ENCODE measurements around the gene NUMBL.

GRCh38 chr19:40685016-40685526 is 5.4 kb downstream of the NUMBL start:
- TF ChIP-seq CTCF (IDR thresholded peaks at IDR 0.05; ENCODE audit: low read depth, low read length, missing input control) = no peak
- no peak for TF ChIP-seq TAF1 (conservative IDR thresholded peaks at IDR 0.05)
- TF ChIP-seq YY1 (IDR thresholded peaks at IDR 0.05) = no peak
- TF ChIP-seq, protein P1, sequence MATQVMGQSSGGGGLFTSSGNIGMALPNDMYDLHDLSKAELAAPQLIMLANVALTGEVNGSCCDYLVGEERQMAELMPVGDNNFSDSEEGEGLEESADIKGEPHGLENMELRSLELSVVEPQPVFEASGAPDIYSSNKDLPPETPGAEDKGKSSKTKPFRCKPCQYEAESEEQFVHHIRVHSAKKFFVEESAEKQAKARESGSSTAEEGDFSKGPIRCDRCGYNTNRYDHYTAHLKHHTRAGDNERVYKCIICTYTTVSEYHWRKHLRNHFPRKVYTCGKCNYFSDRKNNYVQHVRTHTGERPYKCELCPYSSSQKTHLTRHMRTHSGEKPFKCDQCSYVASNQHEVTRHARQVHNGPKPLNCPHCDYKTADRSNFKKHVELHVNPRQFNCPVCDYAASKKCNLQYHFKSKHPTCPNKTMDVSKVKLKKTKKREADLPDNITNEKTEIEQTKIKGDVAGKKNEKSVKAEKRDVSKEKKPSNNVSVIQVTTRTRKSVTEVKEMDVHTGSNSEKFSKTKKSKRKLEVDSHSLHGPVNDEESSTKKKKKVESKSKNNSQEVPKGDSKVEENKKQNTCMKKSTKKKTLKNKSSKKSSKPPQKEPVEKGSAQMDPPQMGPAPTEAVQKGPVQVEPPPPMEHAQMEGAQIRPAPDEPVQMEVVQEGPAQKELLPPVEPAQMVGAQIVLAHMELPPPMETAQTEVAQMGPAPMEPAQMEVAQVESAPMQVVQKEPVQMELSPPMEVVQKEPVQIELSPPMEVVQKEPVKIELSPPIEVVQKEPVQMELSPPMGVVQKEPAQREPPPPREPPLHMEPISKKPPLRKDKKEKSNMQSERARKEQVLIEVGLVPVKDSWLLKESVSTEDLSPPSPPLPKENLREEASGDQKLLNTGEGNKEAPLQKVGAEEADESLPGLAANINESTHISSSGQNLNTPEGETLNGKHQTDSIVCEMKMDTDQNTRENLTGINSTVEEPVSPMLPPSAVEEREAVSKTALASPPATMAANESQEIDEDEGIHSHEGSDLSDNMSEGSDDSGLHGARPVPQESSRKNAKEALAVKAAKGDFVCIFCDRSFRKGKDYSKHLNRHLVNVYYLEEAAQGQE (IDR thresholded peaks at IDR 0.05) = no peak
- TF ChIP-seq RAD21 (IDR thresholded peaks at IDR 0.05) = no peak
- no peak for TF ChIP-seq ATF3 (IDR thresholded peaks at IDR 0.05)
- TF ChIP-seq JUND (IDR thresholded peaks at IDR 0.05) = no peak
- TF ChIP-seq, protein P2, sequence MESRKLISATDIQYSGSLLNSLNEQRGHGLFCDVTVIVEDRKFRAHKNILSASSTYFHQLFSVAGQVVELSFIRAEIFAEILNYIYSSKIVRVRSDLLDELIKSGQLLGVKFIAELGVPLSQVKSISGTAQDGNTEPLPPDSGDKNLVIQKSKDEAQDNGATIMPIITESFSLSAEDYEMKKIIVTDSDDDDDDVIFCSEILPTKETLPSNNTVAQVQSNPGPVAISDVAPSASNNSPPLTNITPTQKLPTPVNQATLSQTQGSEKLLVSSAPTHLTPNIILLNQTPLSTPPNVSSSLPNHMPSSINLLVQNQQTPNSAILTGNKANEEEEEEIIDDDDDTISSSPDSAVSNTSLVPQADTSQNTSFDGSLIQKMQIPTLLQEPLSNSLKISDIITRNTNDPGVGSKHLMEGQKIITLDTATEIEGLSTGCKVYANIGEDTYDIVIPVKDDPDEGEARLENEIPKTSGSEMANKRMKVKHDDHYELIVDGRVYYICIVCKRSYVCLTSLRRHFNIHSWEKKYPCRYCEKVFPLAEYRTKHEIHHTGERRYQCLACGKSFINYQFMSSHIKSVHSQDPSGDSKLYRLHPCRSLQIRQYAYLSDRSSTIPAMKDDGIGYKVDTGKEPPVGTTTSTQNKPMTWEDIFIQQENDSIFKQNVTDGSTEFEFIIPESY (IDR thresholded peaks at IDR 0.05) = no peak
- TF ChIP-seq SP1 (IDR thresholded peaks at IDR 0.05) = no peak
- no peak for TF ChIP-seq MAX (IDR thresholded peaks at IDR 0.05)
- no peak for TF ChIP-seq EGR1 (IDR thresholded peaks at IDR 0.05; ENCODE audit: low read depth in 2 of 2)

Measured in liver (tissue), 3 donors.